Cardiac fibroblast (primary cell): Measurements from ENCODE around the gene FKBP6.
"Not testable (repeated sequence)": the region's sequence is repeated elsewhere in the genome, so short reads cannot be mapped to it uniquely, and the experiment has no call there.

Experiments used
- DNase-seq, 2 donors: peaks; one replicate each; pipeline versions ENCODE4 v3.0.0 to v3.0.0-alpha.2; 2010; ENCODE audit warnings: low read depth in 2 of 2
- H3K4me3 ChIP-seq, 2 donors: replicated peaks in 1 of 2; 1 replicate in 1 of 2; 2 replicates in 1 of 2; pipeline ENCODE4 v1.5.1; 2011; ENCODE audit warnings: low read depth in 2 of 2, low read length in 2 of 2, mild to moderate bottlenecking in 2 of 2, moderate library complexity in 1 of 2
- CTCF ChIP-seq: IDR thresholded peaks from one replicate; pipeline ENCODE4 v1.5.1; 2011; ENCODE audit warnings: low read depth, mild to moderate bottlenecking, low read length, inconsistent platforms

Gene FKBP6

DNA sequence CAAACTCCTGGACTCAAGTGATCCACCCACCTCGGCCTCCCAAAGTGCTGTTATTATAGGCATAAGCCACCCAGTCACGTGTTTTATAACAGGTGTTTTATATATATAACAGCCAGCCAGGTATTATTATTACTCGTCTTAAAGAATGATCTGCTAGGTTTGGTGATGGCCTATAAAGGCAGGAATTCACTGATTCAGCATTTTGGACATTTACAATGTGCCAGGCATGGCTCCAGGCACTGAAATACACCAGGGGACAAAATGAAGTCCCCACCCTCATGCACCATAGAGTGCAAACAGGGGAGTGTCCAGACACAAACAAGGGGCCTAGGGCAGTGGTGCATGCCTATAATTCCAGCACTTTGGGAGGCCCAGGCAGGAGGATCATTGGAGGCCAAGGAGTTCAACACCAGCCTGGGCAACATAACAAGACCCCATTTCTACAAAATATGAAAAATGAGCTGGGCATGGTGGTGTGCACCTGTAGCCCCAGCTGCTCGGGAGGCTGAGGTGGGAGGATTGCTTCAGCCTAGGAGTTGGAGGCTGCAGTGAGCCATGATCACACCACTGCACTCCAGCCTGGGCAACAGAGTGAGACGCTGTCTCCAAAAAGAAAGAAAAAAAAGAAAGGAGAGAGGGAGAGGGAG lies 4.4 kb upstream of the FKBP6 start:
- not testable (repeated sequence) for H3K4me3 ChIP-seq, DNase-seq

- TF ChIP-seq CTCF, result peak; percentile 60
- peak overlapping the region in 1 of 2 donors; percentile 2 for H3K4me3 ChIP-seq
- DNase-seq, result peak; percentile 51 to 52
These were observed 3.7 kb upstream of the FKBP6 start for GRCh38 chr7:73324081-73324845.

DNA sequence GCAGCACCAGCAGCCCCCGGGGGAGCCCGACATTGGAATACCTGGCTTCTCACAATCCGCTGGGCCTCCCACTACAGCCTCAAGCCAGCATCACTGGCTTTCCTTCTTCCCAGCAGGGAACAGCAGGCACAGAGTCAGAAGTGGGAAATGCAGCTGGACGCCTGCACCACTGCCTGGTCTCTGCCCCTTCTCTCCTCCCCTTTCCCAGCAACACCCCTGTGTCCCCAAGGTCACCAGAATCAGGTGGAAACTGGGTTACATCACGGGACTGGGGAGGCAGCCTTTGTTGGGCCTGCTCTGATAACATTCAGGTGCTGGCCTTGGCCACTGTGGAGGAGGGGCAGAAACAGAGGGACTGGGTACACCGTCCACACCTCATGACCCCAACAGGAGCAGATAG lies 2.5 kb upstream of the FKBP6 start:
- not testable (repeated sequence) for DNase-seq

GRCh38 chr7:73327449-73327848 lies 512 bp upstream of the FKBP6 start:
- not testable (repeated sequence) for DNase-seq, H3K4me3 ChIP-seq

More for the DNA sequence above, 2.5 kb upstream of the FKBP6 start:
- not testable (repeated sequence) for H3K4me3 ChIP-seq

DNA sequence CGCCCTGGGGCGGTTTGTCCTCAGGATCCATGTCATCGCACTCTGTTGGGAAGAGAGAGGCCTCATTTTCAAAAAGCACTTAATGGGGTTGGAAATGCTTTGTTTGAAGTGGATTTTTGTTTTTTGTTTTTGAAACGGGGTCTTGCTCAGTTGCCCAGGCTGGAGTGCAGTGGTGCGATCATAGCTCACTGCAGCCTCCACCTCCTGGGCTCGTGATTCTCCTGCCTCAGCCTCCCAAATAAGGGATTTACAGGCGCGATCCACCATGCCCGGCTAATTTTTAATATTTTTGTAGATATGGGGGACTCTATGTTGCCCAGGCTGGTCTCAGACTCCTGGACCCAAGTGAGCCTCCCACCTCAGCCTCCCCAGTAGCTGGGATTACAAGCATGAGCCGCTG lies 735 bp downstream of the FKBP6 start:
- TF ChIP-seq CTCF, result no peak
- no peak for DNase-seq
- no peak overlapping the region for H3K4me3 ChIP-seq

DNA sequence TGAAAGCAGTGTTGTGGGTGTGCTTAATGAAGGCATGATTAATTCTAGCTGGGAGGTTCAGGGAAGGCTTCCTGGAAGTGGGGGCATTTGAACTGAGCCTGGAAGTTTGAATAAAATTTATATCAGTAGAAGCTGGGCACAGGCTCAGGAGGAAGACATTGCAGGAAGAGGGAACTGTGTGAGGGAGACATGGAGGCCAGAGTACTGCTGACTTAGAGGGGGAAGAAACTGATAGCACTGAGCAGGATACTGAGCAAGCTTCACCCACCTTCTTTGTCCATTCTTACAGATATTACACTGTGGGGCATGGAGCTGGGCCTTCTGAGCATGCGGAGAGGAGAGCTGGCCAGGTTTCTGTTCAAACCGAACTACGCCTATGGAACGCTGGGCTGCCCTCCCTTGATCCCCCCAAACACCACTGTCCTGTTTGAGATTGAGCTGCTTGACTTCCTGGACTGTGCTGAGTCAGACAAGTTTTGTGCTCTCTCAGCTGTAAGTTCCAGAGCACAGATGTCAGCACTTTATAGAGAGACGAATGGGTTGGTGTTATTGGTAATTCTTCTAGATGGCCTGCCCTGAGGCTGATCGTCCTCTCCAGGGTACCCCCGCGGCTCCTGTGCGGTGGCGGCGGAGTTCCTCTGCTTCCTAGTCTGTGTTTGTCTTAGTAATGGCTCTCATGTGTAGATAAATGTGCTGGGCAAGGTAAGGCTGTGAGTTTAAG lies 2.1 kb downstream of the FKBP6 start:
- DNase-seq, result peak; percentile 36 to 49
- no peak overlapping the region for H3K4me3 ChIP-seq

DNA sequence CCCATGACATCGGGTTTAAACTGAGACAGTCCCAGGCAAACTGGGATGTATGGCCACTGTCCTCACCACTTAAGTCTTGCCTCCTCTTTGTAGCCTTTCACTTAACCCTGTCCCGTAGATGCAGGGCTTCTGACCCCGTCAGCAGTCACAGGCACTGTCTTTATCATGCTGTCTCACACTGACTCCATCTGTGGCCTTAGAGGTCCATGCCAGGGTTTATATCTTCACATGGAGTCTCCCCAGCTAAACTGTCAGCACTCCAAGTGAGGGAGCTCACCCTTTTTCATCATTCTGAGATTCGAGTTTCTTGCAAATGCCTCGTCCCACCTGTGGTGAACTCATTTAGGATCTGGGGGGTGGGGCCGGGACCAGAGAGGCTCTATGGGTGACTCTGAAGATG lies 2.8 kb downstream of the FKBP6 start:
- TF ChIP-seq CTCF, result no peak
- DNase-seq, result no peak
- H3K4me3 ChIP-seq, result no peak overlapping the region

More for the DNA sequence above, 2.1 kb downstream of the FKBP6 start:
- TF ChIP-seq CTCF, result no peak

- H3K4me3 ChIP-seq, result no peak overlapping the region
- DNase-seq, result no peak
- TF ChIP-seq CTCF, result no peak
These were observed 4.5 kb downstream of the FKBP6 start for GRCh38 chr7:73332447-73332846.
